NCI-H2171 treated with DMSO at 0.1 percent for 48 hours (cell line): ENCODE results near the gene PGS1.

Experiments
- DNase-seq: peaks from one replicate; lab custom pipeline; 2025; lab: John Stamatoyannopoulos, UW

The PGS1 gene

DNA sequence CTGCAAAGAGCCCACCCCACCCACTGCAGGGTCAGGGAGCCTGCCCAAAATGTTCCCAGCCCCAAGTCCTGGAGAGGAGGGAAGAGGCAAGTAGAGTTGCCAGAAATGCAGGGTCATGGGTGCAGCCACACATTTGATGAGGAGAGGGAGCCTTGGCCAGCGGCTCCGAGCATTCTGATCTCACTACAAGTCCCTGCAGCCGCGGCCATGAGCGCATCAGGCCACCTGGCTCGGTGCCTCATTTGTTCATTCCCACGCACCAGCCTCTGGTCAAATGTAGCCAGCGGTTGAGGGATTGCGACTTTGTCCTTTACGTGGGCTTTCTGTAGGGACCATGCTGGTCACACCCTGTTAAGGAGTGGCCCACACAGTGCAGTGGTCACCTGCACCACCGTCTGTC lies 48.7 kb downstream of the PGS1 start:
- DNase-seq, result no peak

DNA sequence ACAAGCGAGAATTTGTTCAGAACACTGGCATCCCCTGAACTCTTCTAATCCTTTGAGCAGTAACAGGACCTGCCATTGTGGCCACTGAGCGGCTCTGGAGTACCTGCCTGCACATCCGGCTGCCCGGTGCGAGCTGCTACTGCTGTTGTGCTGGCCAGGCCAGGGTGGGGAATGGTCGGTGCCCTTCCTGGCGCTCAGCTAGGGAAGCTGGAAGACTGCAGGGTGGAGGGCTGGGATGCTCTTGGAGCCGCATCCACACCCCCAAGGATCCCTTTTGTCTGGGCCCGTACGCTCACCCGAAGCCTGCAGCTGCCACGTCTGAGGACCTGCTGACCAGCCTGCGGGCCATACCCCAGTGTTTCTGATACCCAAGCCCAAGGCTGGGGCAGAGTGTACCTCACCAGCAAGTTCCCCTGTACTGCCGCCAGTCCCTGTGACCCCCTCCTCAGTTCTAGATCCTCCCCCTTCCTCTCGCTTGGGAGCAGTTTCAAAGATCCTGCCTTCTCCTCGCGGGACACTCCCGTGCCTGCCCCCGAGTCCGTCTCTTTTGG lies 49.7 kb downstream of the PGS1 start:
- no peak for DNase-seq

- DNase-seq, result no peak
Observed at GRCh38 chr17:78428836-78429617, 50.6 kb downstream of the PGS1 start.

GRCh38 chr17:78429618-78429995 lies 51.2 kb downstream of the PGS1 start:
- DNase-seq, result no peak

GRCh38 chr17:78430892-78431691 lies 52.6 kb downstream of the PGS1 start:
- no peak for DNase-seq

DNA sequence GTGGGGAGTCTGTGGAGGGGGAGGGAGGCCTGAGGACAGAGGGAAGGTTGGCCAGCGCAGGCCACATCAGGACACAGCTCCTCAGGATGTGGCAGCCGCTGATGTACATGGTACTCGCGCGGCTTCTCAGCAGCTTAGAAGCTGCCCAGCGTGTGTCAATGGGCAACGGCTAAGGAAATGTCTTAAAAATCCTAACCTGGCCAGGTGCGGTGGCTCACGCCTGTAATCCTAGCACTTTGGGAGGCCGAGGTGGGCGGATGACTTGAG lies 53.2 kb downstream of the PGS1 start:
- no peak for DNase-seq

GRCh38 chr17:78432226-78433012 lies 54.0 kb downstream of the PGS1 start:
- no peak for DNase-seq

- no peak for DNase-seq
Observed at GRCh38 chr17:78433013-78433727, 54.7 kb downstream of the PGS1 start.

GRCh38 chr17:78433780-78434335 lies 55.4 kb downstream of the PGS1 start:
- no peak for DNase-seq

DNA sequence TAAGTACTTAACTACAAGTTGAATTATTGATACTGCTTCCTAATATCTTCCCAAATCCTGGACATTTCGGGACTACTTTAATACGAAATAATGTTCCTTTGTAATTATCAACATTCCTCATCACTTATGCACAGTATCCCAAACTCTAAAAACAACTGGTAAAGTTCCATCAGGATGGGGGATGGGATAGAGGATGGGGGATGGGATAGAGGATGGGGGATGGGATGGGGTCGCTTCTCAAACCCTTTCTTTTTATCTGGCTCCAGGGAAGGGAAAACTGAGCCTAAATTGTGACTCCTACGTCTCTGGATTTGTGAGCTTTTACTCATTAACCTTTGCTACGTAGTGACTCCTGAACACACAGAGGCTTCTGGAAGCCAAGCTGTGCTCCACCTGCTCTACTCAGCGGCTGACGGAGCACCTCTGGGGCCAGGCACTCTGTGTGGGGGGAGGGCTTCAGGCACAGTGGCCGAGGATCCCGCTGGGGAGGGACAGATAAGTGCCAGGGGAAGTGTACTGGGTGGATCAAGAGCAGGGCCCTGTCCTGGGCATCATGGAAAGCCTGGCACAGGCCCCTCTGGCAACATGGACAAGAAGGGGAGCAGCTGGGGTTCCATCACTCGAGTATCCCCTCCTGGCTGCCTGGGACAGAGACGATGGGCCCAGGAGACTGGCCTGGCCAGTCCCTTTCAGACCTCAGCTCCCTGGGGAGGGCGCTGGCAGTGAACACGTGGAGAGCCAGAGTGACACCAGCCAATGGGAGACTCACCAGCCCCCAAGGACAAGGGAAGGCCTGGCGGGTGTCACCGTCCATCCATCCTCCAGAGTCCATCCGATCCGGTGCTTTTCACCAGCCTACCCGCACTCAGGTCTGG lies 56.2 kb downstream of the PGS1 start:
- no peak for DNase-seq

GRCh38 chr17:78435330-78436005 lies 57.0 kb downstream of the PGS1 start:
- no peak for DNase-seq

- DNase-seq, result no peak
Observed at GRCh38 chr17:78437508-78438169, 59.2 kb downstream of the PGS1 start.

GRCh38 chr17:78438271-78438691 lies 59.8 kb downstream of the PGS1 start:
- DNase-seq, result no peak

DNA sequence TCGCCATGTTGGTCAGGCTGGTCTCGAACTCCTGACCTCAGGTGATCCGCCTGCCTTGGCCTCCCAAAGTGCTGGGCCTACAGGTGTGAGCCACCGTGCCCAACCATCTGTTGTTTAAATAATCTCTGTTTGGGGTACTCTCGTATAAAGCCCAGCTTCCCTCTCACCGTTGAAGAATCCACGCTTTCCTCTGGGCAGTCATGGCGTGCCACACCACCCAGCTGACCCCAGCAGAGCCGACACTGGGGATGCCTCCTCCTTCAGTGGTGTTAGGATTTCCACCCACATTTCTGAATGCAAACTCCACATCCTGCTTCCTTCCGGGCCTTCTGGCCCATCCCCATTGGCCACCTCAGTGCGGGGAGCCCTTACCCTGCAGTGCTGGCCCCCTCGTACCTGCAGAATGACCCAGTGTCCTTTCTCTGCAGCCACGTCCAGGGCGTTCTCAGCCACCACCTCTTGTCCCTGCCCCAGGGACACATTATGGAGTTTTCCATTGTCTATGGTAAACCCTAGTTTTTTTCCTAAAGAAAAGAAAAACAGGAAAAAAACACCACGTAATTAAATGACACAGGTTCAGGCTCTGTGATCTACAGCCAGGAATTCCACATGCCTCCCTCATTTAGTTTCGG lies 60.4 kb downstream of the PGS1 start:
- DNase-seq, result no peak

DNA sequence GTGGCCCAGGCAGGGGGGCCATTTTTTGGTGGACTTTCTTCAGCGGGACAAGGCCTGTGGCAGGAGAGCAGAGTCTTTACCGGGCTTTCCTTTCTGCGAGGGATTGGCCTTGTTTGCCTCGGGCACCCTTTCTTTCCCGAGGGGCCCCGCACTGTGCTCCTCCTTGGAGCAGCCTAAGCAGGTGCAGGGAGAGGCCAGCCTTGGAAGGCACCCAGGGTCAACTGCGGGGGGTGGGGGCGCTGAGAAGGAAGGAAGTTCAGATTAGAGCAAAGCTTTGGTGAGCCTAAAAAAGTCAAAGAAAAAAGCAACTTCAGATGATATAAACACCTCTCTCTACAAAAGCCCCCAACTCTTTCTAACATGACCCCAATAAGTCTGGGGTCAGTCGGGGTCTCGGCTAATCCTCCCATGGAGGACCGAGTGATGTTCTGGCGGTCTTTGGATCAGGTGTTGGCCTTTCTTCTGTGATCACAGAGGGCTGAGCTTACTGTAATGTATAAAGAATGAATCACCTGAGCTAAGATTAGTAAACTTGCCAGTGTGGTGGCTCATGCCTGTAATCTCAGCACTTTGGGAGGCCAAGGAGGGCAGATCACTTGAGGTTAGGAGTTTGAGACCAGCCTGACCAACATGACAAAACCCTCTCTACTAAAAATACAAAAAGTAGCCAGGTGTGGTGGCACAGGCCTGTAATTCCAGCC lies 63.0 kb downstream of the PGS1 start:
- DNase-seq, result no peak

GRCh38 chr17:78442648-78443218 lies 64.3 kb downstream of the PGS1 start:
- no peak for DNase-seq

DNA sequence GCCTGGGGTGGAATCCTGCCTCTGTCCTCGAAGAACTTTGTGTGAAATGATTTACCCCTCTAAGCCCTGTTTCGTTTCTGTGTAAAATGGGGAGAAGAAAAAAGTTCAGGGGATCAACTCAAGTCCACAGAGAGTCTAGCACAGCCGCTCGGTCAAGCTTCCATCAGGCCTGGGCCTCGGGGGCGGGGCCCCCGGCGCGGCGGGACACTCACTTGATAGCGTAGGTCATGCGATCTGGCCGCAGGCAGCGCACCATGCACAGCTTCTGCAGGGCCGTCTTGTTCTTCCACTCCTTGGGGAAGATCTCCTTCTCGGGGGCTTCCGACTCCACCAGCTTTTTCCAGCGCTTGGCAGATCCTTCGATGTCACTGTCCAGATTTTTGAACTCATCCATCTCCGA lies 65.9 kb downstream of the PGS1 start:
- no peak for DNase-seq

DNA sequence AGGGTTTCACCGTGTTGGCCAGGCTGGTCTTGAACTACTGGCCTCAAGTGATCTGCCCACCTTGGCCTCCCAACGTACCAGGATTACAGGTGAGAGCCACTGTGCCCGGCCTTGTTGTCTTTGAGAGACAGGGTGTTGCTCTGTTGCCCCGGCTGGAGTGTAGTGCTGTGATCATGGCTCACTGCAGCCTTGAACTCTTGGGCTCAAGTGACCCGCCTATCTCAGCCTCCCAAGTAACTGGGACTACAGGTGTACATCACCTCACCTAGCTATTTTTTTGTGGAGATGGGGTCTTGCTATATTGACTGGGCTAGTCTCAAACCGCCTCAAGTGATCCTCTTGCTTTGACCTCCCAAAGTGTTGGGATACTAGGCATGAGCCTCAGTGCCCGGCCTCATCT lies 68.4 kb downstream of the PGS1 start:
- DNase-seq, result no peak
